GM21737 (cell line): ENCODE results near the gene TRIM4.
"Not testable (repeated sequence)": the region's sequence is repeated elsewhere in the genome, so short reads cannot be mapped to it uniquely, and the experiment has no call there.

Experiments
- ATAC-seq: cut with Tn5 transposase; IDR thresholded peaks from one replicate; pipeline ENCODE4 v1.9.1; 2021; ENCODE audit warnings: mild to moderate bottlenecking, moderate library complexity; ENCODE audit not compliant: unreplicated experiment

The TRIM4 gene

GRCh38 chr7:99923200-99923599 lies 3.9 kb upstream of the TRIM4 start:
- no peak for ATAC-seq

GRCh38 chr7:99920149-99920548 lies 819 bp upstream of the TRIM4 start:
- ATAC-seq: no peak

- no peak for ATAC-seq
Measured at GRCh38 chr7:99919814-99920112, 433 bp upstream of the TRIM4 start.

- ATAC-seq: no peak
Measured at GRCh38 chr7:99910976-99911375, 8.4 kb downstream of the TRIM4 start.

- ATAC-seq: no peak
Measured at GRCh38 chr7:99901581-99901980, 17.7 kb downstream of the TRIM4 start.

- ATAC-seq: no peak
Measured at GRCh38 chr7:99899830-99900519, 19.4 kb downstream of the TRIM4 start.

- no peak for ATAC-seq
Measured at GRCh38 chr7:99898836-99899235, 20.5 kb downstream of the TRIM4 start.

- ATAC-seq: no peak
Measured at GRCh38 chr7:99898023-99898357, 21.3 kb downstream of the TRIM4 start.

GRCh38 chr7:99897322-99898022 lies 21.9 kb downstream of the TRIM4 start:
- ATAC-seq: no peak

GRCh38 chr7:99894738-99895137 lies 24.6 kb downstream of the TRIM4 start:
- no peak for ATAC-seq

GRCh38 chr7:99893280-99893679 lies 26.1 kb downstream of the TRIM4 start:
- no peak for ATAC-seq

GRCh38 chr7:99890348-99890747 lies 29.0 kb downstream of the TRIM4 start:
- ATAC-seq: not testable (repeated sequence)

GRCh38 chr7:99888366-99888765 lies 31.0 kb downstream of the TRIM4 start:
- not testable (repeated sequence) for ATAC-seq

- ATAC-seq: no peak
Measured at GRCh38 chr7:99881370-99881769, 38.0 kb downstream of the TRIM4 start.

- ATAC-seq: no peak
Measured at GRCh38 chr7:99876933-99877332, 42.4 kb downstream of the TRIM4 start, which contains the start of gene OR2AE1. Gene OR2AE1 (minus strand): TSS chr7:99877033. CDS start chr7:99877033, 0 bp downstream.

- no peak for ATAC-seq
Measured at GRCh38 chr7:99876491-99876890, 42.8 kb downstream of the TRIM4 start.

GRCh38 chr7:99868246-99868645 lies 51.1 kb downstream of the TRIM4 start:
- no peak for ATAC-seq

GRCh38 chr7:99867477-99867876 lies 51.9 kb downstream of the TRIM4 start:
- ATAC-seq: not testable (repeated sequence)

GRCh38 chr7:99863847-99864440 lies 55.4 kb downstream of the TRIM4 start:
- no peak for ATAC-seq

- ATAC-seq: no peak
Measured at GRCh38 chr7:99860281-99861127, 58.8 kb downstream of the TRIM4 start.

- no peak for ATAC-seq
Measured at GRCh38 chr7:99855236-99855635, 64.1 kb downstream of the TRIM4 start.
